Lung (tissue), 12 donors: ENCODE measurements around the gene PROX1. TPM values are rescaled to one million over a fixed set of nuclear protein-coding genes. Genes with fewer than 3 reads are reported as not detected.

Experiments
- ATAC-seq: fragments of 200-7000 bp; cut with Tn5 transposase; one replicate; pipeline ENCODE4 v1.9.1; 2020; ENCODE audit warnings: moderate number of reproducible peaks; ENCODE audit not compliant: insufficient read depth, low FRiP score
- DNase-seq, 3 donors: peaks; one replicate each; pipeline ENCODE4 v3.0.0-alpha.2; 2013 to 2017
- H3K27ac ChIP-seq, 2 donors: one replicate each; pipeline ENCODE4 v1.5.1; 2013; ENCODE audit warnings: mild to moderate bottlenecking in 2 of 2, moderate library complexity in 2 of 2, control low read depth in 1 of 2, inconsistent platforms in 1 of 2, low read depth in 1 of 2, low read length in 1 of 2
- H3K27me3 ChIP-seq, 3 donors: one replicate each; pipeline ENCODE4 v1.5.1; 2013; ENCODE audit warnings: low read length in 2 of 3; ENCODE audit not compliant: control insufficient read depth in 3 of 3, insufficient read depth in 3 of 3
- H3K36me3 ChIP-seq, 4 donors: one replicate each; pipeline ENCODE4 v1.5.1; 2013; ENCODE audit warnings: low read length in 4 of 4, mild to moderate bottlenecking in 1 of 4, moderate library complexity in 1 of 4; ENCODE audit not compliant: control insufficient read depth in 4 of 4, insufficient read depth in 4 of 4
- H3K4me1 ChIP-seq, 5 donors: one replicate each; pipeline ENCODE4 v1.5.1; 2013; ENCODE audit warnings: low read length in 5 of 5, mild to moderate bottlenecking in 2 of 5, moderate library complexity in 1 of 5; ENCODE audit not compliant: control insufficient read depth in 5 of 5, insufficient read depth in 5 of 5
- H3K4me3 ChIP-seq: one replicate; pipeline ENCODE4 v1.5.1; 2013; ENCODE audit warnings: mild to moderate bottlenecking, control low read depth, moderate library complexity
- H3K9ac ChIP-seq, 2 donors: one replicate each; pipeline ENCODE4 v1.5.1; 2013; ENCODE audit warnings: low read length in 2 of 2, control low read depth in 1 of 2; ENCODE audit not compliant: insufficient read depth in 1 of 2
- H3K9me3 ChIP-seq, 4 donors: one replicate each; pipeline ENCODE4 v1.5.1; 2013; ENCODE audit warnings: low read length in 3 of 4, mild to moderate bottlenecking in 1 of 4, moderate library complexity in 1 of 4; ENCODE audit not compliant: control insufficient read depth in 4 of 4, insufficient read depth in 3 of 4
- CTCF ChIP-seq: IDR thresholded peaks from 2 replicates; pipeline ENCODE4 v1.5.1; 2012; ENCODE audit warnings: mild to moderate bottlenecking; ENCODE audit errors: control extremely low read depth, extremely low read depth
- WGBS, 2 donors: extraction: QIAGEN DNeasy Blood & Tissue Kit; methylation state at CpG; one replicate each; pipeline ENCODE4 v1.1.7; 2013; 5-methylcytosine and 5-hydroxymethylcytosine counted together
- polyA plus RNA-seq, 2 donors: library from polyadenylated mRNA; stranded (reverse); fragments of 200-250 nt; gene quantifications; one replicate each; pipeline ENCODE4 v1.2.1, GENCODE V29; 2013
- total RNA-seq, 2 donors: library from RNA; depleted of rRNA in 1 of 2; stranded (reverse); fragments of >200 nt in 1 of 2; gene quantifications; one replicate each; pipeline ENCODE4 v1.2.1, GENCODE V29; 2014 to 2021
- donor health status: control.
- donor health status: control.
- donor health status: Bipolar disorder and iron deficiency.
- donor health status: healthy.
- donor health status: DM: yes; HTN: yes; CAD: no.

The PROX1 gene
- total and polyA plus RNA-seq, 4 donors = 0.33 to 10.1 (median 4.0) TPM

- WGBS, 2 donors = 90 to 91% methylated on average over 6 of the region's 6 CpGs
- DNase-seq (no peak), ATAC-seq (no peak)
- peaks cover 0 to 28% (median 4%) of the 10 kb centered on the region in 5 donors for H3K4me1 ChIP-seq
- H3K27ac ChIP-seq = no peak overlapping the region
- peaks cover 0 to 8% (median 7%) of the 10 kb centered on the region in 3 donors for H3K27me3 ChIP-seq
- H3K9me3 ChIP-seq = no peaks in the 10 kb centered on the region
- no peaks in the 10 kb centered on the region for H3K36me3 ChIP-seq
- no peak overlapping the region for H3K4me3 ChIP-seq
- no peak overlapping the region for H3K9ac ChIP-seq
- no peak for TF ChIP-seq CTCF
These were observed 11.0 kb downstream of the PROX1 start for GRCh38 chr1:213998785-213999184.

- Histone ChIP-seq H3K4me1 (peaks cover 0 to 32% (median 4%) of the 10 kb centered on the region in 5 donors), H3K27me3 (peaks cover 0 to 3% (median 3%) of the 10 kb centered on the region in 3 donors), H3K9ac (no peak overlapping the region), H3K4me3 (no peak overlapping the region), H3K27ac (no peak overlapping the region), H3K9me3 (no peaks in the 10 kb centered on the region), H3K36me3 (no peaks in the 10 kb centered on the region)
- ATAC-seq (no peak), DNase-seq (no peak)
- WGBS, 2 donors = 90 to 95% methylated on average over 2 of the region's 2 CpGs
- no peak for TF ChIP-seq CTCF
These were observed 12.0 kb downstream of the PROX1 start for GRCh38 chr1:213999732-214000131.

- peaks cover 0 to 22% (median 4%) of the 10 kb centered on the region in 5 donors for H3K4me1 ChIP-seq
- no peaks in the 10 kb centered on the region for H3K36me3 ChIP-seq
- WGBS, 2 donors = 67 to 71% methylated on average over 6 of the region's 6 CpGs
- H3K9ac ChIP-seq = no peak overlapping the region
- H3K4me3 ChIP-seq = no peak overlapping the region
- no peaks in the 10 kb centered on the region for H3K9me3 ChIP-seq
- ATAC-seq (no peak), DNase-seq (peak in 1 of 3 donors; percentile 29)
- H3K27ac ChIP-seq = no peak overlapping the region
- H3K27me3 ChIP-seq = peaks cover 0 to 3% (median 3%) of the 10 kb centered on the region in 3 donors
- no peak for TF ChIP-seq CTCF
These were observed 14.3 kb downstream of the PROX1 start for GRCh38 chr1:214002060-214002459.

GRCh38 chr1:214002472-214002871 lies 14.7 kb downstream of the PROX1 start:
- WGBS, 2 donors = 28 to 31% methylated on average over 3 of the region's 3 CpGs

More at GRCh38 chr1:214002472-214002871, 14.7 kb downstream of the PROX1 start:
- H3K27ac ChIP-seq = no peak overlapping the region
- TF ChIP-seq CTCF = no peak
- ATAC-seq (peak; percentile 47), DNase-seq (peak; percentile 22 to 94 (median 91))
- H3K4me1 ChIP-seq = peaks cover 0 to 22% (median 4%) of the 10 kb centered on the region in 5 donors
- H3K9ac ChIP-seq = no peak overlapping the region
- peaks cover 0 to 3% (median 3%) of the 10 kb centered on the region in 3 donors for H3K27me3 ChIP-seq
- H3K36me3 ChIP-seq = no peaks in the 10 kb centered on the region
- H3K4me3 ChIP-seq = no peak overlapping the region
- no peaks in the 10 kb centered on the region for H3K9me3 ChIP-seq
